8988T (cell line): ENCODE results near the gene SAMD5.

Experiments used
- DNase-seq: peaks from one replicate; pipeline ENCODE4 v3.0.0; 2011

The SAMD5 gene

GRCh38 chr6:147570681-147571080 is 62.2 kb downstream of the SAMD5 start:
- no peak for DNase-seq

GRCh38 chr6:147577488-147577887 is 69.0 kb downstream of the SAMD5 start:
- no peak for DNase-seq

GRCh38 chr6:147578159-147578558 is 69.7 kb downstream of the SAMD5 start:
- no peak for DNase-seq

GRCh38 chr6:147578883-147579282 is 70.4 kb downstream of the SAMD5 start:
- DNase-seq = no peak

- no peak for DNase-seq
Observed at GRCh38 chr6:147579667-147580066, 71.2 kb downstream of the SAMD5 start.

GRCh38 chr6:147582991-147583390 is 74.5 kb downstream of the SAMD5 start:
- no peak for DNase-seq

GRCh38 chr6:147585256-147585655 is 76.8 kb downstream of the SAMD5 start:
- DNase-seq = no peak

GRCh38 chr6:147586044-147586443 is 77.6 kb downstream of the SAMD5 start:
- no peak for DNase-seq

GRCh38 chr6:147587907-147588306 is 79.4 kb downstream of the SAMD5 start:
- no peak for DNase-seq

GRCh38 chr6:147588469-147588868 is 80.0 kb downstream of the SAMD5 start:
- no peak for DNase-seq

- no peak for DNase-seq
Observed at GRCh38 chr6:147589739-147590250, 81.3 kb downstream of the SAMD5 start.

- no peak for DNase-seq
Observed at GRCh38 chr6:147595961-147596360, 87.5 kb downstream of the SAMD5 start.

GRCh38 chr6:147603392-147604081 is 95.0 kb downstream of the SAMD5 start:
- no peak for DNase-seq

GRCh38 chr6:147604373-147604772 is 95.9 kb downstream of the SAMD5 start:
- DNase-seq = no peak

GRCh38 chr6:147611992-147612391 is 103.5 kb downstream of the SAMD5 start:
- no peak for DNase-seq

GRCh38 chr6:147614501-147614900 is 106.0 kb downstream of the SAMD5 start:
- no peak for DNase-seq

GRCh38 chr6:147615659-147616456 is 107.4 kb downstream of the SAMD5 start:
- DNase-seq = no peak

- DNase-seq = no peak
Observed at GRCh38 chr6:147617366-147617765, 108.9 kb downstream of the SAMD5 start.

- DNase-seq = no peak
Observed at GRCh38 chr6:147618457-147618856, 110.0 kb downstream of the SAMD5 start.

- no peak for DNase-seq
Observed at GRCh38 chr6:147618927-147619326, 110.4 kb downstream of the SAMD5 start.
